Fibroblast of skin of right quadriceps (primary cell): ENCODE measurements around the gene UCN2.

Source experiments
- DNase-seq: peaks from one replicate; pipeline ENCODE4 v3.0.0-alpha.2; 2013

UCN2 gene

DNA sequence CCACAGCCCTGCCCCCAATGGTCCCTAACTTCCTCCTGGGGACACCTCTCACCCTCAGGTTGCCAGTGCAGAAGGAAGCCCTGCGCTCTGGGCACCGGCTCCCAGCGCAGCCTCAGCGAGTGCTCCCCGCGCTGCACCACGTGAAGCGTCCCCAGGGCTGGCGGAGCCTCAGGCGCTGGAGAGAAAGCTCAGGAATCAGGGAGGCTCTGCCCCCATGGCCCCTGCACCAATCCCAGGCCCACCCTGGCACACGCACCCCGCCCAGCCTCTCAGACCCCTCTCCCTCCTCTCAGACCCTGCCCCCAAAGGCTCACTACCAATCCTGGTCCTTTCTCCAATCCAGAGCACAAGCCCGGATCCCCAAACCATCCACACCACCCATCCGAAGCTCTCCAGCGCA is 24.6 kb upstream of the UCN2 start:
- DNase-seq: no peak

DNA sequence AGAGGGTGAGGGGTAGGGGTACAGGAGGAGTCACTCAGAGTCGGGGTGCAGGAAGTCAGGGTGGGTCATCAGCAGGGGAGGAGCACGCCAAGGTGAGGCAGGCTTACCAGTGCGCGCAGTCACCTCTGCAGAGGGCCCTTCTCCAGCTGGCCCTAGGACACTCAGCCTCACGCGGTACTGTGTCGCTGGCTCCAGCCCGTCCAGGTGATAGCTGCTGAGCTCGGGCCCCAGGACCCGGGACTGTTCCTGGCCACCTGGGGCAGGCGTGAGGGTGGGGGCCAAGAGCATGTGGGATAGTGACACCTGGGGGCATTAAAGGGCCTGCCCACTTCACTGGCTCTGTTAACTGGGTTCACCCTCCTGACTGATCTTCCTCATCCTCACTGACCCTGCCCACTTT is 24.1 kb upstream of the UCN2 start:
- no peak for DNase-seq

DNA sequence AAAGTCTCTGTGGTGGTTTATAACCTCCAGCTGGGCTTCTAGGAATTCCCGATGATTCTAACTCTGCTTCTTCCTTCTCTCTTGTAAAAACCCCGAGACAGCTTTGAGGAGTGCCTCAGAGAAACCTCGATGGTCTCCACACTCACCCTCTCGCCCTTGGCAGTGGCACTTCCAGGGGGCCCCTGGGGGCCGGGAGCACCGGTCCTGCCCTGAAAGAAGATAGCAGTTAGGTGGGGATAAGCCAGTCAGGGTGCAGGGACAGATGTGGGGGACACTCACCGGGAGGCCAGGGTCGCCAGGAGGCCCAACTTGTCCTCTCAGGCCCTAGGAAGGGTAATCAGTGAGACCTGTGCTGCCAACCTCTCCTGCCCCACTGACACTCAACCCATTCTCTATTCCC is 21.8 kb upstream of the UCN2 start:
- DNase-seq: no peak

DNA sequence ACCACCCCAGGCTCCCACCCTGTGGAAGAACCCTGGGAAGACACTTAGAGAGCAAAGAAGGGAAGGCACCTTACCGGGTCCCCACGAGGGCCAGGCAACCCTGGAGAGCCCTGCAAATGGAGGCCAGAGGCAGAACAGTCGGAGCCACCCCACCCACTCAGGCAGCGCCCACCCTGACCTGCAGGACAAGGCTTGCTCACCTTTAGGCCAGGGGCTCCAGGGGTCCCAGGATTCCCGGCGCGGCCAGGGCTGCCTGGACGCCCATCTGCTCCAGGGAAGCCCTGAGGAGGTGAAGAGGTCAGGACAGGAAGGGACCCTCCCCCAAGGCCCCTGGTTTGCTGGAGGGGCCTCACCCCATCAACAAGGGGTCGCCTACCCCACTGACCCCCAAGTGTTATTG is 21.3 kb upstream of the UCN2 start:
- no peak for DNase-seq

DNA sequence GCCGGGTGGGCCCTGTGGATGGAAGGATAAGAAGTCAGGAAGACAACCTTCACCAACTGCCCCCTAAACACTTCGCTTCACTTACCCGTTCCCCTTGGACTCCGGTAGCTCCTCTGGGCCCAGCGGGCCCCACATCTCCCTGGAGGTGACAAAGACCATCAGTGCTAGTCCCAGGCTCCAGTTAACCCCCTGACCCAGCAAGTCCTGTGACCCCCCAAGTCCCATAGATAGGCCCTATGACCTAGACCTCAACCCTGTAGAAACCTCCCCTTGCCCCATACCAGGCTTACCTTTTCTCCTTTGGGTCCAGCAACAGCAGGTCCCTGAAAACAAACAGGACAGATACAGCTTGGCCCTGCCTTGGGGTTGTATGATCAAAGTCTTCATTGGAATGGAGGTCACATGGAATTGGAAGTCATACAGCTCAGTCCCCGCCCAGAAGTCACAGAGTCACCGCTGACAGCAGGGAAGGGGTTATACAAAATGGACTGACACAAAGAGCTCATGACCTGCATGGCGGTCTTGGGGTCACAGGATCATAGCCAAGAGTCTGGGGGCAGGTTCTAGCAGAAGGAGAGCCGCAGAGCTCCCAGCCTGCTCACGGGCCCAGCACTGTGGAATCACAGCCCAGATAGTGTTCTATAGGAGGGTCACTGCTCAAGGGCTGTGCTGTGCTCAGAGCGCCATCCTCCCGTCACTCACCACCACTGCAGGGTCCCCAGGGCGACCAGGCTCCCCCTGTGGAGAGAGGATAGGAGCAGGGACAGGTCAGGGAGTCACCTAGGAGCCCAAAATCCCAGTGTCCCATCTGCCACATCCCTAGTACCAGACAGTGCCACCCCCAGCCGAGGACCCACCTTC is 18.3 kb upstream of the UCN2 start:
- no peak for DNase-seq

DNA sequence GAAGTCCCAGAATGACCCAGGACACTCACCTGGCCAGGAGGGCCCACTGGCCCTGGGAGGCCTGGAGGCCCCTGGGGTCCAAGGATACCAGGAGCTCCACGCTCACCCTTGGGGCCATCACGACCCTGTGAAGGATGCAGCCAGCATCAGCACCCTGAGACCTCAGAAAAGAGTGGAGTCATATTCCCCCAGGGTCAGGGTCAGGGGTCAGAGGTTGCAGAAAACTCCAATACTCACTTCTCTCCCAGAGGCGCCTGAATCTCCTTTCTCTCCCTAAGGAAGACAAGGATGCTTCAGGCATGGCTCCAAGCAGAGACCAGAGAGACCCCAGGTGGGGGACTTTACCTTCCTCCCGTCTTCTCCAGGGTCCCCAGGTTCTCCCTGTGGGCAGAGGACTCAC is 13.1 kb upstream of the UCN2 start:
- no peak for DNase-seq

DNA sequence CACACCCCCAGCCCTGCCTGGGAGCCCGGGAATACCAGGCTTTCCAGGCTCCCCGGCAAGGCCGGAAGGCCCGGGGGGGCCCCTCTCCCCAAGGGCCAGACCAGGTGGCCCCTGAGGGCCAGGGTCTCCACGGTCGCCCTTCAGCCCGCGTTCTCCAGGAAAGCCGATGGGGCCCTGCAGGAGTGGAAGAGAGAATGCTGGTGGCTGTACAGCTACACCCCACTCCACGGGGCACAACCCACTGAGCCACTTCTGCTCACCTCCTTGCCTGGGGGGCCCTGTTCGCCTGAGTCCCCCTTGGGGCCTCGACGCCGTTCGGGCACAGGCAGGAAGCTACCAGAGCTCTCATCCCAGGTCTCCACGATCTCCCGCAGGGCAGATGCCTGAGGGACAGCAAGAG is 11.8 kb upstream of the UCN2 start:
- no peak for DNase-seq

DNA sequence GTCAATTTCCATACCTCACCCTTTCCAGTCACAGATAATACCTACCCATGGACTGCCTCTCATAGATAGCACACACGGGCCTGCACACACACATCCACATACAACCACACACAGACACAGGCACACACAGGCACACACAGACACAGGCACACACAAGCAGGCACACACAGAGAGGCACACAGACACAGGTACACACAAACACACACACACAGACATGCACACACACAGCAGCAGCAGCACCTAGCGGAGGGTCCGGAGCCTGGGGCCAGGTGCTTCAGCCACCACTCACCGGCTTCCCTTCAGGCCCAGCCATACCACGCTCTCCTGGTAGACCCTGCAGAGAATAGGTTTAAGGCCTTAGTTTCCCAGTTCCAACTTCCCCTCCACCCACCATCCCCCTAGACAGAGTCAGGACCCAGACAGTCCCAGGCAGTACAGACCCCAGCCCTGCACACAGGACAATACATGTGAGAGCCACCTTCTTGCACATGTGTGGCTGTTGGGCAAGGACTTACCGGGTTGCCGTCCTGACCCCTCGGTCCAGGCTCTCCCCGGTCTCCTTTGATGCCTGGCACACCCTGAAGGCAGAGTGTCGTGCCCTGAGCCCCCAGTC is 10.5 kb upstream of the UCN2 start:
- DNase-seq: no peak

DNA sequence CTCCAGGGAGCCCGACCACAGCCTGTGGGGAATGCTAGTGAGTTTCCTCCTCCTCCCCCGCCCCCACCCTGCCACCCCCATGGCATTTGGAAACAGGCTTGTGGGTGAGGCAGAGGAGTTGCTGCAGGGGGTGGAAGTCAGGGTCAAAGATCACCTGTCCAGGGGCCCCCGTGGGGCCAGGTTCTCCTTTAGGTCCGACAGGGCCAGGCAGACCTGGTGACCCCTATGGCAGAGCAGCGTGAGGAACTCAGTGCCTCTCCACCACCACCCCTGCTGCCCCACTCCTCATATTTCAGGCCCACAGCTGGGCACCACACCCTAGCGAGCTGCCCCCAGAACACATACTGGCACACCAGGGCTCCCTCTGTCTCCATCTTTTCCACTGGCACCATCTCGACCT is 8.9 kb upstream of the UCN2 start:
- DNase-seq: no peak

DNA sequence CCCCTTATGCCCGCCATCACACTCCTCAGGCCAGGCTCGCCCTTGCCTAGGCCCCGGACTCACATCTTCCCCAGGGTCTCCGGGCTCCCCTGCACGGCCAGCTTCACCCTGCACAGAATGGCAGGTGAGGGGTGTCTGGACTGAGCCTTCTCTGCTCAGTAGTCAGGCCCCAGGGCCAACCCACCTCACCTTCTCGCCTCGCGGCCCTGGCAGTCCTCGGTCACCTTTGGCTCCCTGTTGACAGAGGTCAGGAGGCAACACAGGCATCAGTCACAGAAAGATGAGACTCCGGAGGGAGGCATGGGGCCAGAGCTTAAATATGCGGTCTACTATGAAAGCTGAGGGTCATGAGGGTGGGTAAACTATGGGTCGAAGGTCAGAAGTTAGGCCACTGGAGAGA is 8.4 kb upstream of the UCN2 start:
- no peak for DNase-seq

DNA sequence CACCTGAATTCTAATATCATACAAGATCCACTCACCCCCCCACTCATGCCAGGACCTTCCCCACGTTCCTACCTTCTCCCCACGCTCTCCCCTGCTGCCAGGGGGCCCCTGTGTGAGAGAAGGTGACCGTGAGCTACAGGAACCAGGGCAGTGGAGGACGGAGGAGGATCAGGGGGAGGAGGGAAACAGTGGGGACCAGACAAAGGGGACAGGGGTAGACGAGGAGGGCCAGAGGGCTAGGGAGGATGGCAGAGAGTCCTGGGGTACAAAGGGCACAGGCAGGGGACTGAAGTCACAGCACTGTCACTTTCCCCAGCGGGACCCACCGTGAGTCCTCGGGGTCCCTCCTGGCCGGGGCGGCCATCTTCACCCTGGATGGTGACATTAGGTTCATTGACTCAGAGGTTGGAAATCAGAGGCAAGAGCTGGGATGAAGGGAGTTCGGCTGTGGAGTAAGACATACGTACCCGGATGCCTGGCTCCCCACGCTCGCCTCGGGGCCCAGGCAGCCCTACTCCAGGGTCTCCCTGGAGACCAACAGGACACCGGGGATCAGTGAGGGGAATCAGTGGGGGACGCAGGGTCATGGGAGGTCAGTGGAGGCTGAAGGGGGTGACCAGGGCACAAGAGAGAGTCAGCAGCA is 6.3 kb upstream of the UCN2 start:
- no peak for DNase-seq

DNA sequence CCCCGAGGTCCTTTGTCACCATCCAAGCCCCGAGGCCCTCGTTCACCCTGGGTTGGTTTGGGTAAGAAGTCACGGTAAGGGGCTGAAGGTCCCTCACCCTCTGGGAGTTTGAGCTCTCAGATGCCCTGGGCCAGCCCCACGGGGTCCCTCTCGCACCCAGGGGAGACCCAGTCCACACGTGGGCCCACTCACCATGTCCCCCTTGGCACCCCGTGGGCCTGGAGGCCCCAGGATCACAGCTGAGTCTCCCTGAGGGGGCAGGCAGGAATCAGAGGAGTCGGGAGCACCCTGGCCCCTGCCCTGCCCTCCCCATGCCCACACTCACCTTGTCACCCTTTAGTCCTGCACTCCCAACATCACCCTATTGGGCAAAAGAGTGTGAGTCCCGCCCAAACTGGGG is 5.8 kb upstream of the UCN2 start:
- no peak for DNase-seq

DNA sequence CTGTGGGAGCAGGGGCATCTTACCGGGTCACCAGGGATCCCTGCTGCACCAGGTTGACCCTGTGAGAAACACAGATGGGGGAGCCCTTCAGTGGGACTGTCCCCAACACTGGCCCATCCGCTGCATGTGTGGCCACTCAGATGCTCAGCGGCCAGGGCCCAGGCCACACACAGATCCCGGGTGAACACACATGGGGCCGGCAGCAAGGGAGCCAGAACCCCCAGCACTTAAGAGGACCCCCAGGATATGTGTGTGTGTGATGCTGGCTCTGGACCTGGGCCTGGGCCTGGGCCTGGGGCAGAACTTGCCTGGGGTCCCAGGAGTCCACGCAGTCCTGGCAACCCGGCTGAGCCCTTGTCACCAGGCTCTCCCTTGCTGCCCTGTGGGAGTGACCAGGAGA is 4.9 kb upstream of the UCN2 start:
- no peak for DNase-seq

DNA sequence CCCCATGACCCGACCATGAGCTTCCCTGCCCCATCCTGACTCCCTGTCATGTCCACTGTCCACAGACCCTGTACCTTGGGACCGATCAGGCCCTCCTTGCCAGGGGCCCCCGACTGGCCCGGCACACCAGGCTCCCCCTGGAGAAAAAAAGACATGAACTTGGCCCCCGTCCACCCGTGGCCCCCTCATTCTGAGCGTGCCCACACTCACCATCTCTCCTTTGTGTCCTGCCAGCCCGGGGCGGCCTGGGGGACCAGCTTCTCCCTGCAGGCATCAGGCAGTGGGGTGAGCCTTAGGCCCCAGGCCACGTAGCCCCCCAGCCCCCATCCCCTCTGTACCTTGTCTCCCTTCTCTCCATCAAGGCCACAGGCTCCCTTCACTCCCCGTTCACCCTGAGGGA is 3.9 kb upstream of the UCN2 start:
- DNase-seq: no peak

DNA sequence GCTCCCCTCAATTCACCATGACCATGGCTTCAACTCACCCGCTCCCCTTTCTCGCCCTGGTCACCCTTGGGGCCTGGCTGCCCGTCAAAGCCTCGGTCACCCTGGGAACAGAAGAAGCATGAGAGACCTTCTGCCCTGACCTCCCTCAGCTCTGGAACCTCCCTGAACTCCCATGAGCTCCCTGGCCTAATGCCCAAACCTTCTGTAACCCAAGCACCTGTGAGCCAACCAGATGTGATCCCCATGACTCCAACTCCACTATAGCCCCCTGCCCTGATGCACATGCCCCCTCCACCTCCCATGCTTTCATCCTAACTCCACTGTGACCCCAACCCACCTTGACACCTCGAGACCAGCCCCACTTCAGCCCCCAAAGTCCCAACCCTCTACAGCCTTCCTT is 3.5 kb upstream of the UCN2 start:
- no peak for DNase-seq

DNA sequence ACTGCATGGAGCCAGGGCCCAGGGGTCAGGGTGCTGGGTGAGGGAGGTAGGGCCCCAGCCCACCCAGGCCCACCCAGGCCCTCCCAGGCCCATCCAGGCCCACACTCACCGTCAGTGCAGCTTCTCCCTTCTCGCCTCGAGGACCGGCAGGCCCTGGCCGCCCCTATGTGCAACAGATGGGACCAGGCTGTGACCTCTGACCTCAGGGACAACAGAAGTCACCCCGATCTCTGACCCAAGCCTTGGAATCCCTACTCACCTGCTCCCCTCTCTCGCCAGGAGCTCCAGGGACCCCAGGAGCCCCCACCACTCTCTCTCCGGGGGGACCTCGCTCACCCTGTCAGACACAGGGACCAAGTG is 2.8 kb upstream of the UCN2 start:
- no peak for DNase-seq

DNA sequence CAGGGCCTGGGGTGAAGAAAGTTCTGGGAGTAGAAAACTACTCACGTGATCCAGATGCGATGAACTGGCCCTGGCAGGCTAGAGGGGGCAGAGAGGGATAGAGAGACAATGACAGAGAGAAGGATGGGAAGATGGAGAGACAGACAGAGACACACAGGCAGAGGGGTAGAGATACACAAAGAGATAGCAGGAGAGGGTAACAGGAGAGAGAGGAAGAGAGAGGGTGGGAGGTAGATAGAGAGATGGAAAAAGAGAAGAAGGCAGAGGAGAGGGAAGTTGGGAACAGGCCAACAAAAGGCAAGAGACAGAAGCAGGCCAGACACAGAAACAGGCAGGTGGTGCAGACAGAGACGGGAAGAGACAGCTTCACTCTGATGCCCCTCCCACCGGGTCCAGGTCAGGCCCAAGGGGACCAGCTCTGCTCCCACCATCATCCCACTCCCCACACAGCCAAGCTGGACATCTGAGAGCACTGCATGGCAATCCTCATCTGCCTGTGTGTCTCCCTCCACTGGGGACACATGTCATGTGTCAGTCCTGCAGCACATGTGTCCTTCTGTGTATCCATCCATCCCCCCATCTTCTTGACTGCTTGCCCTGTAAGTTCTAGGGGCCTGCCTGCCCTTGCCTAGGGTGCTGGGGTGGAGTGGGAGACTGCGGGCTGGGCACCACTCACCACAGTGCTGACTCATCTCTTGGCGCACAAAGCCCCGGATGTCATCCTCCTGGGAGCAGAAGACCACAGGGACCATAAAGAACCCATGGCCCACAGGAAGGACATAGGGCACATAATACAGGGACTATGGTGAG is 2.2 kb upstream of the UCN2 start:
- peak; percentile 42 for DNase-seq

DNA sequence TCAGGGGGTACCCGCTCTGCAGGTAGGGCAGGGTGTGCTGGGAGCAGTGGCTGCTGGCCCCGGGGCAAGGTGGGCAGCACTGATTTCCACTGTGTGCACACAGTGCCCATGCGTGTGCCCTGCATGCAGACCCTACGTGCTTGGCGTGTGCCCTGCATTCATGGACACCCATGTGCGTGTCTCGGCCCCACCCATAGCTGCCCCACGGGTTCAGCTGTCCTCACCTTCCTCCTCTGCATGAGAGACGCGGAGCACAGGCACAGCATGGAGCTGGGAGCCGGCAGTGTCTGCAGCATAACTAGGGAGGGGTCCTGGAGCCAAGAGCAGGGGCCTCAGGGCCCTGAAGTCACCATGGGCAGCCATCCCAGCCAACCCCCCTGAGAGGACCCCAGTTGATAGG is 1.6 kb upstream of the UCN2 start:
- no peak for DNase-seq

DNA sequence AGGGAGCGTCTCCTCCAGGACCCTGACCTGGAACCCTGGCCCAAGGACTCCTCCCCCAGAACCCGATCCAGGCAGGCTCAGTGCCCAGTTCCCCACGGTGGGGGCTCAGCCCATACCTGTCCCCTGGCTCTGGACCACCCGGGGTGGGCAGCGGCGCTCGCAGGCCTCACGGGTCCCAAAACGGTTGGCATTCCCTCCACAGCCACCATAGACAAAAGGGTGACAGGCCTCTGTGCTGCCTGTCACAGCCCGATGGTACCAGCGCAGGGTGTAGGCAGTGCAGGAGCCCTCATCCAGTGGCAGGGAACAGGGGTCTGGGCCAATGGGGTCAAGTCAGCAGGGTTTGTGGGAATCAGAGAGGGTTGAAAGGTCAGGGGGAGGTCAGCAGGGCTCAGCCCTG is 1.1 kb upstream of the UCN2 start:
- DNase-seq: no peak

DNA sequence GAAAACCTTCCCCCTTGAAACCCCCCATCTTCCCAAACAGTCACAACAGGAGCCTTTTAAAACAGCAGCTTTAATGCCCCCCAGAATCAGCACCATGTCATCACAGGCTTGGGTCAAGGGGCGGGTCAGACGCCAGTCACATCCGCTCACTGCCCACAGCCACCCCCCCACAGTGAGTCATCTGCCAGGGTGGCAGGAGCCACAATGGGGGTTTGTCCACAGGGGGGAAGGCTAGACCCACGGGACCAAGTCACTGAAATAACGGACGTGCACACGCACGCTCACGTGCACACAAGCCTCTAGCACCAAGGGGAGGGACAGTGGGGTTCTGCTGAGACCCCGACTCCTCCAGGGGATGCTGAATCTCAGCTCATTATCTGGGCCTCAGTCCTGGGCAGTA is 441 bp upstream of the UCN2 start:
- DNase-seq: peak; percentile 40

DNA sequence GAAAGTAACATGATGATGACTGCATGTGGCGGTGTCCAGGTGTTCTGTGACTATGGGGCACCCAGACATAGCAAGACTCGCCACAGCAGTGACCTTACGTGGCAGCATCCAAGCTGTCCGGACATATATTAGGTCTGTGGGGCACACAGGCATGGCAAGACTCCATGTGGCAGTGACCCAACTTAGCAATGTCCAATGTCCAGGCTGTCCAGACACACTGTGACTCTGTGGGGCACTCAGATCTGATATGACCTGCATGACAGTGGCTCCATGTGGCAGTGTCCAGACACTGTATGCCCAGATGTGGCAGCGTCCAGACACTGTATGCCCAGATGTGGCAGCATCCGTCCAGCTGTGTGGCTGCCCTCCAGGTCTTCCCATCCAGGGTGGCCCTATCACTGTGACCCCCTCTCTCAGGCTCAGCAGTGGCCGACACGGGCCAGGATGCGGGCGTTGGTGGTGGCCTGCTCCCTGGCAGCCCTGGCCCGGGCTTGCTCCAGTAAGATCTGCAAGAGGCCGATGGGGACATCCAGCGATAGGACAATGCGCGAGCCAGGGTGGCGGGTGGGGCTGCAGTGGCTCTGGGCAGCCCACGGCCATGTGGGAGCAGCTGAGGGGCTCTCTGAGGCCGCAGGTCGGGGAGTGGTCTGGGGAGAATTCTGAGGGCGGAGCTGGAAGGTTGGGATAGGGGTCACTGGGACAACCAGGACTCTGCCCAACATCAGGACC is 1.1 kb downstream of the UCN2 start:
- no peak for DNase-seq

DNA sequence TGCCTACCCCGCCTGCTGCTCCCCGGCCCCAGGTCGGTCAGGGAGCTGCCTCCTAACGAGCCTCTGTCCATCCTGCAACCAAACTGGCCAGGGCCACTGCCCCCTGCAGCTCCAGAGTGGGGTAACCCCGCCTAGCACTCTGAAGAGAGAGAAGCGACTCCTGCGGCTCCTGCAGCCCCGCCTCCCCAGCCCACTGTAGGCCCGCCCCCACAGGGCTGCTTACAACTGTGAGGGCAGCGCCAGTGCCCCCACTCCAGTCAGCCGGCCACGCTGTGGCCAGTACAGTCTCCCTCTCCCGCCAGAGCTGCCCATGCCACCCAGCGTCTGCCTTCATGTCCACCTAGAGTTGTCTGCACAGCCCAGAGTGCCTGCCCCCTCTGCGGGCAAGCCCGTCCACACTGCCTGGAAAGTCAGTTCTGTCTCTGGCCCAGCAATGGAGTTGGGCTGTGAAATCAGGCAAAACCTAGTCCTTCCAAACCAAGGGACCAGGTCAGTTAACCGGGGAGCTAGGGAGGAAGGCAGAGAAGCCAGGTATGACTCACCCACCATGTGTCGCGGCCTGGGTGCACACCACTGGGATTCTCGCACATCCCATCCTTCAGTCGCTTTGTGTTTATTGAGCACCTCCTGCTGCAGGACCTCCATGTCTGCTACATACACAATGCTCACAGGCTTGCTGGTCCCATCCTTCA is 2.4 kb downstream of the UCN2 start:
- DNase-seq: peak; percentile 40
